Measurements from ENCODE around the gene CADM1. TPM values are rescaled to one million over a fixed set of nuclear protein-coding genes. Genes with fewer than 3 reads are reported as not detected.

Gene CADM1
- total and polyA plus RNA-seq, 2 donors (not counting 3 experiments of a cell fraction or from before 2014, with no cell fraction given): 0.52 to 2.6 TPM

- POLR2A ChIA-PET: no interaction called here
These were observed 135.6 kb downstream of the CADM1 start for GRCh38 chr11:115368616-115369015.

More at GRCh38 chr11:115368616-115369015, 135.6 kb downstream of the CADM1 start:
- intact Hi-C loops (cut with micrococcal nuclease): no loop called here
- H3K9ac ChIP-seq (replicated peaks; ENCODE audit: extremely low read depth, insufficient read depth, low read length): no peak overlapping the region
- H3K9me1 ChIP-seq (replicated peaks; ENCODE audit: control insufficient read depth, extremely low read depth, insufficient read depth, low read length): no peaks in the 10 kb centered on the region
- no peak overlapping the region for H3K27ac ChIP-seq (ENCODE audit: insufficient read depth, low read depth, low read length)
- H3K27me3 ChIP-seq (ENCODE audit: control insufficient read depth in 2 of 2, insufficient read depth in 2 of 2, low read length in 2 of 2): no peaks in the 10 kb centered on the region
- H3K79me2 ChIP-seq (ENCODE audit: control insufficient read depth, insufficient read depth, low read length): no peaks in the 10 kb centered on the region
- no peak overlapping the region for H3K4me2 ChIP-seq (ENCODE audit: insufficient read depth, low read length)
- H3K36me3 ChIP-seq (ENCODE audit: control insufficient read depth in 2 of 2, extremely low read depth in 1 of 2, insufficient read depth in 2 of 2, low read length in 2 of 2): no peaks in the 10 kb centered on the region
- FAIRE-seq (no peak), DNase-seq (ENCODE audit: low read depth, low spot score) (no peak)
- no peak for TF ChIP-seq JUN (IDR thresholded peaks at IDR 0.05; ENCODE audit: borderline replicate concordance, insufficient read depth, insufficient read length, low read depth)
- TF ChIP-seq POLR2A (IDR thresholded peaks at IDR 0.05; ENCODE audit: low read depth, low read length): no peak
- no peak for TF ChIP-seq EZH2 (IDR thresholded peaks at IDR 0.05; ENCODE audit: borderline replicate concordance, low read depth, low read length, severe bottlenecking)
- TF ChIP-seq POLR2AphosphoS5 (IDR thresholded peaks at IDR 0.05; ENCODE audit: insufficient read depth, low read depth, low read length): no peak
- TF ChIP-seq GATA2 (IDR thresholded peaks at IDR 0.05; ENCODE audit: insufficient read depth, insufficient read length, low read depth, low read length): no peak
- TF ChIP-seq FOS (IDR thresholded peaks at IDR 0.05; ENCODE audit: borderline replicate concordance, insufficient read depth, low read length): no peak
- TF ChIP-seq MAX (IDR thresholded peaks at IDR 0.05; ENCODE audit: insufficient read depth, insufficient read length): no peak
- TF ChIP-seq CTCF (IDR thresholded peaks at IDR 0.05; ENCODE audit: extremely low read depth in 1 of 2, insufficient read depth in 1 of 2, low read depth in 1 of 2, low read length in 2 of 2): no peak
- no peak for TF ChIP-seq MYC (IDR thresholded peaks at IDR 0.05; ENCODE audit: low read depth, low read length)
- CTCF ChIA-PET: no interaction called here
- BruUV-seq (replicated peaks): no TSS peak
- H3K9me3 ChIP-seq (replicated peaks; ENCODE audit: control insufficient read depth, insufficient read depth, low read length): no peaks in the 10 kb centered on the region
- H4K20me1 ChIP-seq (replicated peaks; ENCODE audit: control insufficient read depth, extremely low read depth, insufficient read depth, low read length): no peaks in the 10 kb centered on the region
- H3K4me3 ChIP-seq (replicated peaks in 1 of 3; ENCODE audit: insufficient read depth in 1 of 3, low read depth in 1 of 3, low read length in 3 of 3): no peak overlapping the region
- H2AFZ ChIP-seq (ENCODE audit: low read depth, low read length): no peak overlapping the region
- no peaks in the 10 kb centered on the region for H3K4me1 ChIP-seq (ENCODE audit: control insufficient read depth, extremely low read depth, insufficient read depth, low read length)
- dilution Hi-C loops (cut with MboI; ENCODE audit: extremely low pct_ligation_motif_present, low sequenced_read_pairs): no loop called here
